GM18868 (cell line): Measurements from ENCODE around the gene OCA2.
"Not testable (repeated sequence)": the region's sequence is repeated elsewhere in the genome, so short reads cannot be mapped to it uniquely, and the experiment has no call there.

ENCODE experiments used
- ATAC-seq: cut with Tn5 transposase; IDR thresholded peaks from one replicate; pipeline ENCODE4 v1.9.1; 2021; ENCODE audit warnings: mild to moderate bottlenecking, moderate library complexity; ENCODE audit not compliant: unreplicated experiment

OCA2 gene

GRCh38 chr15:28026221-28026620, 72.9 kb downstream of the OCA2 start:
- no peak for ATAC-seq

GRCh38 chr15:28025413-28025812, 73.7 kb downstream of the OCA2 start:
- no peak for ATAC-seq

DNA sequence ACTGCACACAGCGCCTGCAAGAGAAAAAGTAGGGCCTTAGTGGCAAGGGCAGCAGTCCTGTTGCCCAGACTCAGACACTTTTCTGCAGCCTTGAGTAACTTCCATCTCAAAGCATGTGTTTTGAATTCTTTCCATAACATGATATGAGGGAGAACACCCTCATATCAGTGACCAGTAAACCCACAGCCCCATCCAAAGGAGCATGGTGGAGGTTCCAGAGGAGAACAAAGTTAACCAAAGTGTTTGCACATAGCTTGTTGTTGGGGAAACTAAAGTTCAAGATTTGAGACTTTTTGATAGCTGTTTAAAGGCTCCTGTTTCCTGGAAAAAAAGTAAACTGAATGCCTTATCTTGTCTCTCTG, 74.2 kb downstream of the OCA2 start:
- no peak for ATAC-seq

DNA sequence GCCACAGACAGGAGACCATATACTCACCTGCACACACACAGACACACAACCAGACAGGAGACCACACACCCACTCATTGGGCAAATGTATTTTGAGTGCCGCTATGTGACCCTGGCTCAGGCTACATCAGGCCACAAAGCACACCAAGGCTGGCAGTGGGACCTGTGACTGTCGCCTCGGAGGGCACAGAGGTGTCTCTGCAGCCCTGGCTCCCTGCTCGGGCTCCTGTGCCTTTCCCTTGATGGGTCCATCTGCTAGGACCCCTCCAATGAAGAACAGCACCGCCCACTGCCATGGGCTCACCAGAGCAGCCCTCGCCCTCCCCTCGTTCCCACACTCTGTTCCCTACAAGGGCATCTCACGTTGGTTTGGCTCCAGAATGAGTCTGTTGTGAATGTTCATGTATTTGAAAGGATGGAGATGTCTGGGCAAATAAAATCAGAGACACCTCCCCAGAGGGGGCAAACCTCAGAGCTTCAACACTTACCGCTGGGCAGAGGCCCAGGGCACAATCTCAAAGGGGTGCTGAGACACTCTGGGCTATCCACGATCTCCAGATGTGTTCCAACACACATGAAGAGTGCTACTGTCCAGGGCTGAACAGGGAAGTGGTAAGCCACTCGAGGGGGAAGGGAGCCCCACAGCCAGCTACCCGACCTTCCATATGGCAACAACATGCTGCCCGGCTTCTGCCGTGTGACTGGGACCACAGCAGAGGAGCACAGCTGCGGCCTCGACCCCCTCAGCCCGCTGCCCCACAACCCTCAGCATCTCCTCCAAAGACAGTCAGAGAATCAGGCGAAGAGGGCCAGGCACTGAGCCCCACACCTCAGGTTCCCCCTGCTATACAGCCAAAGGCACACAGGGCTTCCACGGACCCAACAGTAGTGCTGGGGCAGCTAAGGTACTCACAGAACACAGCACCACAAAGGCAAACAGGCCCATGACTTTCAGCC, 74.9 kb downstream of the OCA2 start:
- no peak for ATAC-seq

DNA sequence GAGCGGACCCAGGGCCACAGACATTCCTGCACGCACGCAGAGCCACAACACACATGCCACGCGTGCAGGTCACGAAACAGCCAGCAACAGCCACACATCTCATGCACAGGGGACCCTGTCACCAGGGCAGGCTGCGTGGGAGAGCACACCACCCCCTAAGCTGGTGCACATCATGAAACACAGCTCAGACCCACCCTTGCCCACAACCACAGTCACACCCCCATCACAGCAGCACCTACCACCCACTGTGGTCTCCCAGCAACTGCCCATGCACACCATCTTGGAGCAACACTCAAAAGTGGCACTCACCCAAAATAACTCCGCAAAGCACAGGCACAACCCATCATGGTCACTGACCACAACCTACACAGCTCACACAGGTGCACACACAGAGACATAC, 75.7 kb downstream of the OCA2 start:
- no peak for ATAC-seq

- ATAC-seq: no peak
Measured at GRCh38 chr15:28022961-28023360, 76.2 kb downstream of the OCA2 start.

GRCh38 chr15:28022181-28022580, 76.9 kb downstream of the OCA2 start:
- ATAC-seq: no peak

DNA sequence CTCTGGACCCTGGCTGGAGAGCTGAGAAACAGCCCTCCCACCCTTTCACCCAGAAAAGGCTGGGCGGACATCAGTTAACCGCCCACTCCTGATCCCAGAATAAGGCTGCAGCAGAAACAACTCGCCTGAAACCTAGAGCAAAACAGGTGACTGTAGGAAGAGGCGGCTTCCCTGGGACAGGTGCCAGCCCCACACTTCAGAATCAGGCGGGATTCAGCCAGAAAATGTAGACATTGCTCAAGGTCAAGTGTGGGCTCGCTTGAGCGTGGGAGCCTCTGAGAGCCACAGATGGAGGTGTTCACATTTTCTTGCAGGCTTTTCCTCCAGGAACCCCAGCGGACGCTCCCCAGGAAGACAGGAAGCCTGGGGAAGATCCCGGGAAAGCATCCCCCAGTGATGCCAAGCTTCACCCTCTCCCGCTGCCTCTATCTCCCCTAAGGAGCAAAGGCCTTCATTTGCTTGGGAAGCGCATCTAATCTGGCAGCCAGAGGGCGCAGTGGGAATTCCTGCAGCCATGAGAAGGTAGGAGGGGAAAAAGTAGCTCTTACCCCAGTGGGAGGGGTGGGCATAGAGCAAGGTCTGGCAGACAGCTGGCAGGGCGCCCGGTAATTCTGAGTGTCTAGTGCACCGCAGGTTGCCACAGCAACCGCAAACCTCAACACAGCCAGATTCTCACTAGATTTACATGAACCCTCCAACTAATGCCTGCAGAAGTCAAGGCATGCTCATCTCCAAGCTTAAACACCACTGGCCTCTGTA, 77.7 kb downstream of the OCA2 start:
- no peak for ATAC-seq

DNA sequence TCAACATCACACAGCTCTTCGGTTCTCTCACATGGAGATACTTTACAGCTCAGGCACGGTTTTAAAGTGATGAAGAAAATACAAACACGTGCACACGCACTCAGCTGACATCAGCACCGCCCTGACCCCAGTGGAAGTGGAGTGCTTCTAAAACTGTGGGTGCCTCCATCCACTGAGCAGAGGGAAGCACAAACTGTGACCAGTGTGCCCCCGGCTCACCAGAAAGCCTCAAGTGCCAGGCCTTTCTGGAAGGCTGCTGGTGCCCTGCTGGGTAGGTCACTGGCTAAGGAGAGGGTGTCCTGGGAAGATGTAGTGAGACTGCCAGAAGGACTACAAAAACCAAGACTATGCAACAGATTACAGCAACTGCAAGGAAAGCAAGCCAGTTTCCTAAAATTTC, 78.5 kb downstream of the OCA2 start:
- ATAC-seq: no peak

DNA sequence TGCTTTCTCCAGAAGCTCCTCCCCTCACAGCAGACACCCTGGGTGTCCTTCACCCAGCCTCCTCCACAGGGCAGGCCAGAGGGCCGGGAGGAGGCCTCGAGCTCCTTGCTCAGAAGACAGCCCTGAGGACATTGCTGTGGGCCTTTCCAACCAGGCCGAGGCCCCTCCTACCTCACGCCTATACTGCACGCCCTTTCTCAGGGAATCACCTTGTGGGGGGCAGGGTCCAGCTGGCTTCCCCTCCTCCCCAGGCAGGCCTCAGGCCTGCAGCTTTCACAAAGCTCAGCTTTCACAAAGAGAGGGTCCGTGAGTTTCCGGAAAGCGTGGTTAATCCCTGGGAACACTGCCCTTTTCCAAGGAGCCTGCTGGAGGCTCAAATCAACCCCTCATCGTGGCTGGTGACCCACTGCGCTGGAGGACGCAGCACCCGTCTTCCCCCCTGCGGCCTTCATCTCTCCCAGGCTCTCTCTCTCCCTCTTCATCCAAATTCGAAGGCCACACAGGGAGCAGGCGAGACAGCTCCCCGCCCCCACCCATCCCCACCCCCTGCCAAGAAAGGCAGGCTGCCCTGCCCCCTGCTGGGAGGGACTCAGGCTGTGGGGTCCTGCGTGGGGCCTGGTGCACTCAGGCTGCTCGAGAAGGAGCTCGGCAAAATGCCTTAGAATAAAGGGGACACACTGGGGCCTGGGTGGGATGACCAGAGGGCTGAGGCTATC, 79.4 kb downstream of the OCA2 start:
- no peak for ATAC-seq

GRCh38 chr15:28018291-28019044, 80.6 kb downstream of the OCA2 start:
- ATAC-seq: no peak

- no peak for ATAC-seq
Measured at GRCh38 chr15:28017423-28017924, 81.6 kb downstream of the OCA2 start.

GRCh38 chr15:28015855-28016254, 83.3 kb downstream of the OCA2 start:
- no peak for ATAC-seq

DNA sequence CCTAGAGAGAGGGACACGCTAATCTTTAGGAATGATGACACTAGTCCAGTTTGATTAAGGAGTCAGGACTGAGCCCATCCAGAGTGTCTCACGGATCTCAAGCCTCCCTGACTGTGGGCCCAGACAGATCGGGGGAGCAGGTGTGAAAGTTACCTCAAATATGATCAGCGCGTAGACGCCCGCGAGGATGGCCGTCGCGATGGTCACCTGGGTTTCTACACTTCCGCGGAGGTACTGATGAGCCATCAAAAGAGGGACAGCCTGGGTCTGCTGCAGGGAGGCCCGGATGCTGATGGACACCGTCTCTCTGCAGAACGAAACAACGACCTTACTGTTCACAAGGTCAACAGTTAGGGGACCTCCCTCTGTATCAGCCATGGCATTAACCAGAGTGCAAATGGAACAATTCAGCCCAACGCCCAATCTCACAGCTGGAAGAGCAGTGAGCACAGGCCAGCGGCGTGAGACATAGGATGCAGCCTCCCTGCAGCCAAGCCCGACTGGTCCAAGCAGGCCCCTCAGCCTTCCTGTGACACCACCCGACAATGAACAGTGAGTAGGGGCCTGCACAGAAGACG, 84.4 kb downstream of the OCA2 start:
- ATAC-seq: no peak

GRCh38 chr15:28013976-28014375, 85.1 kb downstream of the OCA2 start:
- ATAC-seq: no peak

- no peak for ATAC-seq
Measured at GRCh38 chr15:28013480-28013879, 85.6 kb downstream of the OCA2 start.

DNA sequence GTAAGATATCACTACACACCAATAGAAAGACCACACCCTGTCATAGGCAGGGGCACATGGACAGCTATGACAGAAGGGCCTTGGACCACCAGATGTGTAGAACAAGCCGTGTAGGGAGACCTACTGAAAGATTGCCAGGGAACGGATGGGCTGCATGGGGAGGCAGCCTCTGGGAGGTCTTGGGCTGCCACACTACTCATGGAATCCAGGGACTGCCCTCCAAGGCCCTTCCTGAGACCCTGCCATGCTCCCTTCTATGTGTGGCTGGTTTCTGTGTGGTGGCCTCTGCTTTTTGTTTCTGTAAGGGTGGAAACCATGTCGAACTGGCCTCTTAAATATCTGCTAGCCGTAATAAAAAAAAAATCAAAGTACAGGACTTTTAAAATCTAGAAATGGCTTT, 86.9 kb downstream of the OCA2 start:
- ATAC-seq: no peak

DNA sequence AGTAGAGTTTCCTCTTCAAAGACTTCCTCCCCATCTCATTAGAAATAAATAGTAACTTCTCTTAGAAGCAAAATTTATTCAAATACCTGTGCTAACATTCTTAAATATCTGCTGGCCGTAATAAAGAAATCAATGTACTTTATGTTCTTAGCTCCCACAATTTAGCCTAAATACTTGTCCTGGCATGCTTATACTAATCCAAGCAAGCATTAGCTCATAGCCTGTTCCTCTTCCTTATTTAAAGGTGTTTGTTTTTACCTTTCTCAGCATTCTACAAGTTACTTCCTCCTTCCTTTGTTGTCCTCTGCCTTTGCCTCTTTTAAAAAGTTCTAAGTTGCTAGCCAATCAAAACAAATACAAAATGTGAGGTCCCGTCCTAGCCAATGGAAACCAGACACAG, 90.9 kb downstream of the OCA2 start:
- not testable (repeated sequence) for ATAC-seq

GRCh38 chr15:28006116-28006905, 92.8 kb downstream of the OCA2 start:
- no peak for ATAC-seq
